ENCODE results near the gene SYT2.
"Not testable (repeated sequence)": the region's sequence is repeated elsewhere in the genome, so short reads cannot be mapped to it uniquely, and the experiment has no call there.

SYT2 gene

GRCh38 chr1:202619505-202619904 is 90.7 kb downstream of the SYT2 start:
- DNase-seq = no peak

- not testable (repeated sequence) for DNase-seq
Observed at GRCh38 chr1:202619012-202619411, 91.2 kb downstream of the SYT2 start.

- DNase-seq = no peak
Observed at GRCh38 chr1:202616355-202616915, 93.8 kb downstream of the SYT2 start.

- DNase-seq = no peak
Observed at GRCh38 chr1:202615501-202616354, 94.5 kb downstream of the SYT2 start.

GRCh38 chr1:202615208-202615500 is 95.1 kb downstream of the SYT2 start:
- DNase-seq = not testable (repeated sequence)

- DNase-seq = peak; percentile 11
Observed at GRCh38 chr1:202614363-202615207, 95.7 kb downstream of the SYT2 start.

- no peak for DNase-seq
Observed at GRCh38 chr1:202613571-202613970, 96.7 kb downstream of the SYT2 start.

- DNase-seq = not testable (repeated sequence)
Observed at GRCh38 chr1:202612036-202612435, 98.2 kb downstream of the SYT2 start.

- DNase-seq = no peak
Observed at GRCh38 chr1:202605515-202605914, 104.7 kb downstream of the SYT2 start.

GRCh38 chr1:202603435-202603834 is 106.8 kb downstream of the SYT2 start:
- DNase-seq = no peak

GRCh38 chr1:202600432-202601041 is 109.7 kb downstream of the SYT2 start:
- no peak for DNase-seq

GRCh38 chr1:202599669-202600431 is 110.4 kb downstream of the SYT2 start:
- peak; percentile 69 for DNase-seq

GRCh38 chr1:202597090-202597761 is 113.0 kb downstream of the SYT2 start:
- DNase-seq = no peak

- DNase-seq = no peak
Observed at GRCh38 chr1:202596638-202597037, 113.6 kb downstream of the SYT2 start.

- no peak for DNase-seq
Observed at GRCh38 chr1:202593845-202594244, 116.4 kb downstream of the SYT2 start.

- DNase-seq = no peak
Observed at GRCh38 chr1:202592146-202592545, 118.1 kb downstream of the SYT2 start.

GRCh38 chr1:202591515-202591914 is 118.7 kb downstream of the SYT2 start:
- DNase-seq = no peak

- DNase-seq = no peak
Observed at GRCh38 chr1:202590975-202591411, 119.3 kb downstream of the SYT2 start.

GRCh38 chr1:202590126-202590525 is 120.1 kb downstream of the SYT2 start:
- DNase-seq = no peak

GRCh38 chr1:202589190-202589930 is 120.9 kb downstream of the SYT2 start:
- no peak for DNase-seq

All from NCI-H510A treated with DMSO at 0.1 percent for 48 hours (cell line).